ENCODE measurements around the gene GPC6.

The GPC6 gene

GRCh38 chr13:93517658-93518057 is 291.1 kb downstream of the GPC6 start:
- DNase-seq = no peak

GRCh38 chr13:93521307-93521706 is 294.7 kb downstream of the GPC6 start:
- DNase-seq = no peak

- DNase-seq = no peak
These were observed 295.9 kb downstream of the GPC6 start for GRCh38 chr13:93522501-93522900.

- no peak for DNase-seq
These were observed 298.5 kb downstream of the GPC6 start for GRCh38 chr13:93525087-93525486.

- no peak for DNase-seq
These were observed 301.2 kb downstream of the GPC6 start for GRCh38 chr13:93527748-93528297.

- DNase-seq = no peak
These were observed 303.4 kb downstream of the GPC6 start for GRCh38 chr13:93529961-93530360.

- DNase-seq = no peak
These were observed 307.6 kb downstream of the GPC6 start for GRCh38 chr13:93534181-93534700.

- DNase-seq = no peak
These were observed 308.6 kb downstream of the GPC6 start for GRCh38 chr13:93535251-93535650.

- no peak for DNase-seq
These were observed 313.3 kb downstream of the GPC6 start for GRCh38 chr13:93539914-93540313.

- no peak for DNase-seq
These were observed 321.3 kb downstream of the GPC6 start for GRCh38 chr13:93547886-93548285.

GRCh38 chr13:93549326-93550005 is 322.9 kb downstream of the GPC6 start:
- DNase-seq = no peak

- no peak for DNase-seq
These were observed 323.6 kb downstream of the GPC6 start for GRCh38 chr13:93550236-93550635.

- no peak for DNase-seq
These were observed 326.0 kb downstream of the GPC6 start for GRCh38 chr13:93552596-93552995.

- no peak for DNase-seq
These were observed 327.9 kb downstream of the GPC6 start for GRCh38 chr13:93554514-93554913.

GRCh38 chr13:93558637-93559036 is 332.0 kb downstream of the GPC6 start:
- DNase-seq = no peak

- DNase-seq = no peak
These were observed 333.1 kb downstream of the GPC6 start for GRCh38 chr13:93559718-93560117.

- DNase-seq = no peak
These were observed 335.1 kb downstream of the GPC6 start for GRCh38 chr13:93561576-93562225.

GRCh38 chr13:93562676-93563075 is 336.1 kb downstream of the GPC6 start:
- no peak for DNase-seq

GRCh38 chr13:93577105-93577504 is 350.5 kb downstream of the GPC6 start:
- DNase-seq = no peak

GRCh38 chr13:93589788-93590187 is 363.2 kb downstream of the GPC6 start:
- no peak for DNase-seq

- DNase-seq = no peak
These were observed 376.4 kb downstream of the GPC6 start for GRCh38 chr13:93603043-93603442.

- no peak for DNase-seq
These were observed 388.2 kb downstream of the GPC6 start for GRCh38 chr13:93614776-93615175.

GRCh38 chr13:93620181-93620765 is 393.7 kb downstream of the GPC6 start:
- DNase-seq = no peak

GRCh38 chr13:93621051-93621450 is 394.4 kb downstream of the GPC6 start:
- DNase-seq = no peak
